Keratinocyte (primary cell): ENCODE data around the gene NUP210.

Source experiments
- EZH2 ChIP-seq: IDR thresholded peaks from one replicate; pipeline ENCODE4 v1.6.1; 2012; ENCODE audit warnings: inconsistent platforms, mild to moderate bottlenecking, low read length, moderate library complexity
- TF ChIP-seq, protein P1 (sequence below), 3 experiments: IDR thresholded peaks in 1 of 3; conservative IDR thresholded peaks in 1 of 3; optimal IDR thresholded peaks in 1 of 3; 2 replicates in 2 of 3; 3 replicates in 1 of 3; pipeline versions ENCODE3 to v1.5.1; 2011; ENCODE audit warnings: low read length in 3 of 3, mild to moderate bottlenecking in 3 of 3, moderate library complexity in 2 of 3, control low read depth in 1 of 3, inconsistent platforms in 1 of 3; ENCODE audit not compliant: insufficient read depth in 2 of 3; ENCODE audit errors: extremely low read depth in 1 of 3

DNA sequence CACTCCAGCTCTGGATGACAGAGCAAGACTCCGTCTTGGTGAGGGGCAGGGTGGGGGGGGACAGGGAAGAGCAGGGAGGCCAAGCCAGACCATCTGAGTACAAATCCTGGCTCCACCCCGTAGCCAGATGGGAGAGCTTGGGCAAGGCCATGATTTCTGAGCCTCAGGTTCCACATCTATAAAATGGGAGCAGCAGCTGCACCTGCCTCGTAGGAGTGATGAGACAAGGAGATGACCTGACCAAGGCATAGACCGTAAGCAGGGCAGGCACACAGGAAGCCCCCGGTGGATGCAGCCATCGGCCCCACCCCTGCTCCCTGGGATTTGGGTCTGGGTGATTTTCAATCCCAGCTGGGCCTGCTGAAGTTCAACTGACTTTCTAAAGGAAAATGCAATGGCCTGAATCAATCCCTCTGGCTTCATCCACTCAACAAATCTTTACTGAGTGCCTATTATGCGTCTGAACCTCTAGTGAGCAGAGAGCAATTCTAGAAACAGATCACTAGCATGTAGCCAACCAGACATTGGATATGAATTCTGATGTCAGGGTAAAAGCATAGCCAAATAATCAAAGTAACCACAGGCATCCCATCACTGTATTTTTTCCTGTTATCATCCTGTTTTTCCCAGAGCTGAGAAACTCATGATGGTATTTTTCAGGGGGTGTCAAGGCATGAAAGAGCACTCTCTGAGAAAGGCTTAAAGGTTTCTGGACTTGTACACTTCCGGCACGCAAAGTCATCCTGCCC is 141.2 kb downstream of the NUP210 start:
- TF ChIP-seq, protein P1, sequence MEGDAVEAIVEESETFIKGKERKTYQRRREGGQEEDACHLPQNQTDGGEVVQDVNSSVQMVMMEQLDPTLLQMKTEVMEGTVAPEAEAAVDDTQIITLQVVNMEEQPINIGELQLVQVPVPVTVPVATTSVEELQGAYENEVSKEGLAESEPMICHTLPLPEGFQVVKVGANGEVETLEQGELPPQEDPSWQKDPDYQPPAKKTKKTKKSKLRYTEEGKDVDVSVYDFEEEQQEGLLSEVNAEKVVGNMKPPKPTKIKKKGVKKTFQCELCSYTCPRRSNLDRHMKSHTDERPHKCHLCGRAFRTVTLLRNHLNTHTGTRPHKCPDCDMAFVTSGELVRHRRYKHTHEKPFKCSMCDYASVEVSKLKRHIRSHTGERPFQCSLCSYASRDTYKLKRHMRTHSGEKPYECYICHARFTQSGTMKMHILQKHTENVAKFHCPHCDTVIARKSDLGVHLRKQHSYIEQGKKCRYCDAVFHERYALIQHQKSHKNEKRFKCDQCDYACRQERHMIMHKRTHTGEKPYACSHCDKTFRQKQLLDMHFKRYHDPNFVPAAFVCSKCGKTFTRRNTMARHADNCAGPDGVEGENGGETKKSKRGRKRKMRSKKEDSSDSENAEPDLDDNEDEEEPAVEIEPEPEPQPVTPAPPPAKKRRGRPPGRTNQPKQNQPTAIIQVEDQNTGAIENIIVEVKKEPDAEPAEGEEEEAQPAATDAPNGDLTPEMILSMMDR (optimal IDR thresholded peaks at IDR 0.05 in 1 of 3, IDR thresholded peaks at IDR 0.05 in 1 of 3, conservative IDR thresholded peaks at IDR 0.05 in 1 of 3; ENCODE audit: extremely low read depth in 1 of 3, insufficient read depth in 2 of 3, low read length in 3 of 3), result no peak
- no peak for TF ChIP-seq EZH2
